HG02588 (cell line): Measurements from ENCODE around the gene FANCI.

ENCODE experiments used
- ATAC-seq: cut with Tn5 transposase; IDR thresholded peaks from one replicate; pipeline ENCODE4 v1.9.1; 2021; ENCODE audit warnings: mild to moderate bottlenecking, moderate library complexity; ENCODE audit not compliant: unreplicated experiment

FANCI gene

DNA sequence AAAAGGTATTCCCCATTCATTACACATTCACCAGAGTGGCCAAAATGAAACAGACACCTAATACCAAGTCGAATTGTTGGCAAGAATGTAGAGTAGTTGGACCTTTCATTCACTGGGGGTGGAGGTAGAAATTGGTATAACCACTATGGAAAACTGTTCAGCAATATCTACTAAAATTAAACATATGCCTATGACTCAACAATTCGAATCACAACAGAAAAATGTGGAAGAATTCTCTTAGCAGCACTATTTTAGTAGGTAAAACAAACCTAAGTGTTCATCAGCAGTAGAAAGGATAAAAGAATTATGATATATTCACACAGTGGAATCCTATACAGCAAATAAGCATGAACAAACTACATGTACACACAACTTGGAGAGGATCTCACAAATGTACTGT lies 60.2 kb downstream of the FANCI start:
- no peak for ATAC-seq

DNA sequence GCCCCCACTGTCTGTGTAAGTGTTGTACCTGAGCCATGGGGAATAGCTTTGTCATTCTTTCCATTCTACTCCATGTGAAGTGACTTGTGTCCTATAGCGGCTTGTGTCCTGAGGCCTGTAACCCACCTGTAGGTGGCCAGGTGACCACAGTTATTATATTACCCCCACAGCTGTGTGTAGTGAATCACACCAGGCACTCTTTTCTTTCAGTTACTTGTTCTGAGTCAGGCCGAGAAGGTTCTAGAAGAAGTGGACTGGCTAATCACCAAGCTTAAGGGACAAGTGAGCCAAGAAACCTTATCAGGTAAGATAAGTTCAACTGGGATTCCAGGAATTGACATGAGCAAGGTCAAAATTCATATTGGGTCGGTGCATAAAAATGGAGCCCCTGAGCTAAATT lies 61.6 kb downstream of the FANCI start:
- ATAC-seq, result no peak

DNA sequence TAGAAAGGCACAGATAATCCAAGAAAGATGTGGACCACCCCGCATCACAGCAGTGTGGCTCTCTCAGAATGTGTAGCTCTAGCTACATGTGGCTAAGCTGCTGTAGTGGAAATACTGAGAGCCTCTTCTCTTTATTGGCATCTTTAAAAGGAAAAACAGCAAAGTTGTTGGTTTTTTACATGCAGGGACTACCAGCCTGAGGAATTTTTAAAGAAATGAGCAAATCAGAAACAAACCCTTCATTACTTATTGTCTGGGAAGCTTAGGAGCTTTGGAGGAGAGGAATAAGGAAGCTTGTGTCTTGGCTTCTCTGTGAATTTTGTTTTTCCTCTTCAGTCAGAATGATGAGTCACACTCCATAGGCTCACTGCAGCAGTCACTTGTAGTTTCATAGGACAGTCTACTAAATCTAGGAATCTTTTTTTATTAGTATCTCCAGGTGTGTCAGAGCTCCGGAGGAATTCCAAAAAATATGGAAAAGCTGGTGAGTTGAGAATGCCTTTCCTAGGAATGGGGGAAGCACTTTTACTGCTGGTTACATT lies 63.3 kb downstream of the FANCI start:
- no peak for ATAC-seq

DNA sequence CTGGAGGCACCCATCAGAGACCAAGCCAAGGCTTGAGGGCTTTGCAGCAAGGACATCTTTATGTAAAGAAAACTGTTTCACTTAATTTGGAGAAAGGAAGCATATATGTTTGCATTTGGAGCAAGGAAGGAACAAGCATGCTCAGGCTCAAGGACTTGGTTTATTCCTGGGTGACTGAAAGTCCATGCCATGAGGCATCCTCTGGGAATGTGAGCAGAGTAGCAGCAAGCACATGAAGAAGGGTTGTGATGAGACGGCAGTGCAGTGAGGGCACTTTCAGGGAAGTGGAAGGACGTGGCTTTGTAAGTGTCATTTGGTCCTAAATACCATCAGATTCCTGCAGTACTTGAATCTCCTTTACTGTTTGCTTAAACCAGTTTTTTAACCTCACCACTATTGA lies 64.0 kb downstream of the FANCI start:
- no peak for ATAC-seq

DNA sequence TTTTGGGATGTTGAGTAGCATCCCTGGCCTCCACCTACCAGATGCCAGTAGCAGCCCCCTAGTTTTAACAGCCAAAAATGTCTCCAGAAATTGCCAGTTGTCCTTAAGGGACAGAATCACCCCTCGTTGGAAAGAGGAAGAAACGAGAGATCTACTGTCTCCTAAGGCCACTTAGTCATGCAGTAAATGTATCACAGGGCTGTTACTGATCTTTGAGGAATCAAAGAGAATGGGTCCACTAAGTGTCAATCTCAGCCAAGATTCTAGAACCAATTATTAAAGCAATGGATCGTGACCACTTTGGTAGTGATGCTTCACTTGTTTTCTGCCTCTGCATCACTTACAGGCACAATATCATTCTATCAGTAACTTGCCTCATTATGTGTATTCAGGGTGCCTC lies 64.5 kb downstream of the FANCI start:
- ATAC-seq, result no peak

DNA sequence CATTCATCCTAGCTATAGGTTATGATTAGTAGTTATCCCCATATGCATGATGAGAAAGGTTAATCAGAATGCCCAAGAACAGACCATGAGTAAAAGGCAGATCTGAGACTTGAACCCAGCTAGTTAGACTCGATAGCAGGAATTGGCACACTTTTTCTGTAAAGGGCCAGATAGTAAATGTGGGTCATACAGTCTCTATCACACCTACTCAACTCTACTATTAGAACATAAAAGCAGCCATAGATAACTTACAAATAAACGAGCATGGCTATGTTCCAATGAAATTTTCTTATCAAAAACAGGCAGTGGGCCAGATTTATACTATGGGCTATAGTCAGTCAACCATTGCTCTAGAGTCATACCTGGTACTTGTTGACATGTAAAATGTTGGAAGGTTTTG lies 66.2 kb downstream of the FANCI start:
- no peak for ATAC-seq

DNA sequence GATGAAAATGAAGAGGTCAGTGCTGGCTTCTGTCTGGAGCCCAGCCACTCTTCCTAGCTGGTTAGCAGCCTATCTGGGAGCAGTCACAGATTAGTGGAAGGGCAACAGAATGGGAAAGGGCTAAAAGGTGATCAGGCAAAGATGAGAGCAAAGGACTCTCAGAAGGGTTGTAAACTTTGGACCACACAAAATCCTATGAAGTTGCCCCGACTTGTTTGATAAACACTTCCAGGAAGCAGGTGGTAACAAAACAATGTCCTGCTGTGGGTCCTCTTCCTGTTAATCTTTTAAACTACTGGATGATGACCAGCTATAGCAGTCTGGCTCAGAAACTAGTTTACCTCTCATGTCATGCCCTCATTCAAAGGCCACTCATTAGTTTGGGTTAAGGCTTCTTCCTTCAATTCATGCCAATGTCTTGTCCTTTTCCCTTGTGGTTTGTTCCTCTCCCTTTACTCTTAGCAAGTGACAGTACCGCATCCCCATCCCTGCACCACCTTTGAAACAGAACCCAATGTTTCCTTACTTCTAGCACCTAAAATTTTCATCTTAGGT lies 71.7 kb downstream of the FANCI start:
- ATAC-seq, result no peak

DNA sequence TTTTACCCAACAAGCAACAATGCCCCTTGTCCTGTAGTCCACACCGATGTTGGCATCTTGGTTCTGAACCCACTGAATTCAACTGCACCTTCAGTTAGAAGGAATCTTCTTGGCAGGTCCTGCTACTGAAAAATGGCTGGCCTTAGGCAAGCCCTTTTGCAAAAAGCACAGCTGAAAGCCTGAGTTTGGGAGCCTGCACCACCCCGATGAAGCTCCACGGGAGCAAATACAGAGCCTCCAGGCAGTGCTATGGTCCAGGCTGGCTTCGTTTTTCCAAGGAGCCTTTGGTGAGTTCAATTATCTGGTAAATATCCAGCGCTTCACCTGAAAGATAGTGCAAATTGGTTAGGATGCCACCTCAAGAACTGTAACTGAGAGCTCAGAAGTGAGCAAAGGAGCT lies 72.7 kb downstream of the FANCI start:
- ATAC-seq, result no peak

DNA sequence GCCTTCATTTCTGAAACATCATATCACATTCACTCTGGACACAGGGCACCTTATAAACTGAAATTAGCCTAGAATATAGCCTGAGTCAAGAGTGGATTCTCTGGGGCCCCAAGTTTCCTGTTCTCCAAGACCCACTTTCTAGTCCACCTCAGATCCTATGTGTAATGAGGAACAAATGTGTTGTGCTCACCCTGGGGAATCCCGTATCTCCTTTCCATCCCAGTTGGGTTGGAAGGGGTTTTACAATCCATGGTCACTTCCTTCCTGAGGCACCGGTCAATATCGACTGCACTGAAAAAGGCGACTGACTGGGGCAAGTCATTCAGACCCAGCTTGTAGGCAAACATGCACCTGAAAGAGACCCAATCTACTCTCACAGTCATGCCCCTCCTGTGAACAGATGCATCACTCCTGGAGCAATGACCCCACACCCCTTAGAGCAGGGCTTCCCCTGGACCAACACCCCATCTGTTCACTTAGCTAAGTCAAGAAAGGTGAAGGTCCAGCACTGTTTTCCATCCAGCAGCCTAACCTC lies 73.5 kb downstream of the FANCI start:
- no peak for ATAC-seq

DNA sequence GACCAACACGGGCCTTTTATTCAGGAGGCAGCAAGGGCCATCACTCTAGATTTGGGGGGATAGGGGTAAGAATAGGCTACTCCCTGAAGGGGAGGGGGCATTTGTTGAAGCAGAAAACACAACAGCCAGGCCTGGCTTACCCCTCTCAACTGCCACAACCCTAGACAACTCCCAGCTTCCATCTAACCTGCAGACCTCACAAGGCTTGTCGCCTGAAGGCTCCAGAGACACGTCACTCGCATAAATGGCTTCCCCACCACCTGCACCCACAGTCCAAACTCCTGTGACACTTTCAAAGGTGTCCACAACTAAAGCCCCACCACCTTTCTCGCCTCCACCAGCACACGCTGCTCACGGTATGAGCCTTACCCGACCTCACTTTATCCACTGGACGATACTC lies 75.9 kb downstream of the FANCI start:
- ATAC-seq, result no peak

DNA sequence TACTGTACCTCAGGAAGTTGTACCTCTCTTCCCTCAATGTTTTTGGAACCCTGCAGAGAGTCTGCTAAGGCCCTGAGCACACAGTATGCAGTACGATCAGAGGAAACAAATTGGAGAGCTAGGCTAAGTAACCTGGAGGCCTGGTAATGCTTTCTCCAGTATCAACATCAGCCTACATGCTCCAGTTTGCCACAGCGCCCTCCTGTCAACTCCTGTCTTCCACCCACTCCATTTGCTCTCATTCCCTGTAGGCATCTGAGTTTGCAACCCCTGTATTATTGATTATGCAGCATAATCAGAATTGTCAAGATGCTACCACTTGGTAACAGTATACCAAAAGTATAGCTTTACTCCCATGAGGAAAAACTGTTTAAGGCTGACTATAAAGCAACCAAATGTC lies 76.4 kb downstream of the FANCI start:
- no peak for ATAC-seq

DNA sequence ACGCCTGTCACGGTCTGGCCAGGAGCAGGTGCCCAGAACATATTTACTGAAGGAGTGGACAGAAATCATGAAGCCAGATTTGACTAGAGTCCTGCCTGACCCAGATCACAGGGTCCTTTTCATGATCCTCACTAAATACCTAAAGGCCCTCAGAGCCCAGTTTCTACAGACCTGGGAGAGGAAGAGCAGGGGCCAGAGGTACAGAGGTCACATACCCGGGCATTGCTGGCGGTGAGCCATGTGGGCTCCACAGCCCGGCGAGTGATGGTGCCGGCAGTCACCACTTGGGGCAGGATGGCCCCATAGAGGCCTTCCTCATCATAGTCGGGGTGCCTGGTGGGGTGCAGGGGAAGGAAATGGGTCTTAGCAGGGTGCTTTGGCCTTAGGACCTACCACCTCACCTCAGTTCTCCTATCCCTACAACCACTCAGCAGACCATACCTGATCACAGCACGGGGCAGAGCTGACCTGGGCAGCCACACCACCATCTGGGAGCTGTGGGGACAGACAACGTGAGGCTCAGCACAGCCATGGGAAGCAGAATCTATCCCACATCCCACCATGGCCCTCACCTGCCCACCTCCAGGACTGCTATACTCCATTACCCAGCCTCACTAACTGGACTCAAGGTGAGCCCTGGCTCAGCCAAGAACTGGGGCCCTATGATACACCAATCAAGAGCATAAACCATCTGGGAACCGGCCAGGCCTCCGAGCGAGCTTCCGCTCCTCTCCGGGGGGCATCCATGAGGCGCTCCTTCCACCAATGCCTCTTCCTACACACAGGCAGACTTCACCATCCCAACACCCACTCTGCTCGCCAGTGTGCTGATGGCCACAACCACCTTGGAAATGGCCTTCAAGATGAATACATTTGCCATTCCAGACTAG lies 78.0 kb downstream of the FANCI start:
- ATAC-seq, result no peak

DNA sequence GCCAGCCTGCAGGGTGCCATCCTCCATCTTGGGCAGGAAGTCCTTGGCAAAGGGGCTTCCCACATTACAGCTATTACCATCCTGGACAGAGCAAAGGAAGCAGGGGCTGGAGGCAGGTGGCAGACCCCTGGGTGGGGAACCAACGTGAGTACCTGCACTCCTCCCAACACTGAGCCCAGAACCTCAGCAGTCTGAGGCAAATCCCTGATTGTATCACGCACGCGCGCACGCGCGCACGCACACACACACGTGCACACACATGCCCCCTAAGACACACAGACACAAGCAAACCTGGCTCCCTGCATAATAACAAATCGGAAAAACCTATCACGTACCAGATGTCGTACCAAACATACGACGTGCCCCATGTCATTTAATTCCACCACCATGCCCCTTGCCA lies 79.0 kb downstream of the FANCI start:
- ATAC-seq, result no peak

DNA sequence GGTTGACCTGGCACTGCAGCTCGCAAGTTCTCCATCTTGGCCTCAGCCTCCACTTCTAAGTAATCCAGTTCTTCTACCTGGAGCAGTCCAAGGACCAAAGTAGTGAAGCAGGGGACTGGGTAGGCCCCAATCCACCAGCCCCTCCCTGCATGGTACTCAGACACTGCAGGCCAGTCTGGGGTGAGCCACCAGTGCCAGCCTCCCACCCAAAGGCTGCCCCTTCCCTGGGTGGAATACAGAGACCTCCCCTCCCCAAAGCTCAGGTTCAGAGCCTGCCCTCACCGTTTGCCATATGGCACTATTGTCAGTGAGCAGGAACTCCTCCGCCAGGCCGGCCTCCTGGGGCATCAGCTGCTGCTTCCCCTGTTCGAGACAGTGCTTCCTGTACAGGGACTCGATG lies 80.0 kb downstream of the FANCI start:
- ATAC-seq, result no peak

DNA sequence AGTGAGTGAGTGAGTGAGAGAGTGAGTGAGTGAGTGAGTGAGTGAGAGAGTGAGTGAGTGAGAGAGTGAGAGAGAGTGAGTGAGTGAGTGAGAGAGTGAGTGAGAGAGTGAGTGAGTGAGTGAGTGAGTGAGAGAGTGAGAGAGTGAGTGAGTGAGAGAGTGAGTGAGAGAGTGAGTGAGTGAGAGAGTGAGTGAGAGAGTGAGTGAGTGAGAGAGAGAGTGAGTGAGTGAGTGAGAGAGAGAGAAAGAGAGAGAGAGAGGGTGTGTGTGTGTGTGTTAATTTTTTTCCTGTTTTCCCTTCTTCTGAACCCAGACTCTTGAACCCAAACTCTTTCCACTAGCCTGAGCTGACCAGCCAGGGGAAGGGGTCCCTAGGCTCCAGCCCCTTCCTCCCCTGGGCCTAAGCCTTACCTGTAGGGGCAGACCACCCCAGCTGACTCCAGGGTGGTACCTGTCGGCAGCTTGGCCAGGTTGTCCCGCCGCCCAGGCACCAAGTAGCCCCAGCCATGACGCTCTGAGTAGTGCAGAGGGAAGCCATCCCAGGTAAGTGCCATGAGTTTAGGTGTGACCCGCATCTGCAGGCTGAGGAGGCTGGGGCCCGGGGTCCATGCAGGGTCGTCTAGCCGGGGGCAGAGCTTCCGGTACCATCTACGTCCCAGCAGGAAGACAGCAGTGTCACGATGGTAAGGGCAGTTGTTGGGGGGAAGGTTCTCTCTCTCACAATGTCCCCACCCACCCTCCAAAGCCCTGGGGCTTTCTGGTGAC lies 81.4 kb downstream of the FANCI start:
- ATAC-seq, result no peak

DNA sequence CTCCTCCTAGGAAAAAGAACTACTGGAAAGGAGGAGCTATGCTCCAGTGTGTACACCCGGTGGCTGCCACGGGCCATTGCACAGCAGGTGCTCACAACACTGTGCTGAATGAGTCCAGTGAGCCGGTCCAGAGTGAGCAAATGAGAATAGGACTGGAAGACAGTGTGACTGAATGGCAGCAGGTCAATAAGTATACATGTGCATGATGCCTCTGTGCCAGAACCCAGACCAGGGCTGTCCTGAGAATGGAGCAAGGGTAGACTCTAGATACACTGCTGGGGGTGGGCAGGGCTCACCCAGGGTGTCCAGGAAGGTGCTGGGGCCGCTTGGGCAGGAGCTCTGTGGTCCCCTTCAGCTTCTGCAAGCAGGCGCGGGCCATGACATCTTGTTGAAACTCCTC lies 82.5 kb downstream of the FANCI start:
- ATAC-seq, result no peak

DNA sequence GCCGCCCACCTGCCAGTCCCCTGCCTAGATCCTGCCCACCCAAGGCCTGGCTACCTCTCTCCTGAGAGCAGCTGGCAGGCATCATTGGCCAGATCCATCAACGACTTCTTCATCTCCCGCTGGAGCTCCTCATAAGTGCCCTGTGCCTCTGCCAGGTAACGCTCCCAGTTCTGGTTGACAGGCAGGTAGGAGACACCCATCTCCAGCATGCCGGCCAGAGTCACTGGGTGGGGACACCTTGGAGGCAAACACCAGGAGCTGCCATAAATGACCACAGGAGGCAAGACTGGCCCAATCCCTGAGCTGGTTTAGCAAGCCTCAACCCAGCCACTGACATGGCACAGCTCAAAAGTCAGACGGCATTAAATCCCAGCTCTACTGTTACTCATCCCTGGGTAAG lies 83.3 kb downstream of the FANCI start:
- ATAC-seq, result no peak

DNA sequence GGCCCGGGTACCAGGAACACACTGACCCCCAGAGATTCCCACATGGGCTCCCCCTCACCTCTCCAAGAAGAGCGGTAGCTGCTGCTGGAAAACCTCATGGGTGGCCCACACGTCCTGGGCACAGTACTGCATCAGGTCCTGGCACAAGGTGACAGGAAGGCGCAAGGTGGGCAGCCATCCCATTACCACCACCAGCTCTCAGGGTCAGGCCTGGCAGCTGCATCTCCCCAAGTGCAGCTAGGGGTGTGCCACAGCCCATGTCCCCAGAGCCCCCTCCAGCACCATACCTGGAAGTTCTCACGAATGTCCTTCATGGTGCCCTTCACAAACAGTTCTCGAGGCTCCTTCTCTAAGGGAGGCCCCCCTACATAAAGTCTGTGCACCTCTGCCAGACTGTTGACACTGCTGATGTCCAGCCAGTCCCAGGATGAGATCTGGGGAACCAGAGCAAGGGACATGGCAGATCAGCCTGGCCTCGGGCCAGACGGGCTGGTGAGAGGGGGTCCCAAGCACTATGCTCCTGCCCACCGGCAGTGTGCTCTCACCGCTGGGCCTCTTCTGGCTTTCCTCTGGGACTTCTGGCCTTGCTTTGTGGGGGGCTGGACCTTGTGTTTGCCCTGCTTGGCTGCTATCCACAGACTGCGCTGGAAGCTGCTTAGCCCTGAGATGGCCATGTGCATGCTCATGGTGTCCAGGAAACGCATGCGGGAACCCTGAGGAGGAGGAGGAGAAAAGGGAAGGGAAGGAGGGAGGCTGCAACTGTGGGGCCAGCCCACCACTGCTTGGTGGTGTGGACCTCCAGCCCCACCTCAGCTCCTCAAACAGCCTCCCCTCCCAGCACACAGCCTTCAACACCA lies 84.8 kb downstream of the FANCI start:
- no peak for ATAC-seq

DNA sequence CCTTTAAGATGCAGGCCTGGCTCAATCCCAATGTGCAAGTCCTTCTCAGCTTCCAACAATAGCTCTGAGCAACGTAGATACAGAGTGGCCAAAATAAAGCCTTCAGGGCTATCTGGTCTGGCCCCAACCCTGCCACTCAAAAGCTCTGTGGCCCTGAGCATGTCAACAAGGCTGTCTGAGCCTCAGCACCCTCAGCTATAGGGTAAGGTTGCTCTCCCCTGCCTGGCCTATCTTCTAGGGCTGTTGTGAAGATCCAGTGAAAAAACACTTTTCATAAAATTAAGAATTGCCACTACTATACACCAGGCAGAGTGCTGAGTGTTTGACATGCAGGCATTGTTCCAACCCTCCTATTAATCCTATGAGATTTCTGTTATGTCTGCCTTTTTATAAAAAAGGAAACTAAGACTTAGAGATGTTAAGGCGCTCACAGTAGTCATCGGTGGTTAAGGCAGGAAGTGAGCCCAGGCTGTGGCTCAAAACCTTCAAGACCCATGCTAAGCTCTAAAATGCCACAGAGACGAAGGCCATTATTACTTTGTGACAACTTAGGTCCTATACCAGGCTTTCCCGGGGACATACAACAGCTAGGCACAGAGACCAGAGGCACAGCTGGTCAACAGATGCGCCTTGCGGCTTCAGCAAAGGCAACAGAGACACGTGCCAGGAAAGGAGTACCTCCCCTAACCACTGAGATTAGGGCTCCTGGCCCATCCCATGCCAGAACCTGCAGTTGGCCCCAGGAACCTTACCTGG lies 85.7 kb downstream of the FANCI start:
- no peak for ATAC-seq

DNA sequence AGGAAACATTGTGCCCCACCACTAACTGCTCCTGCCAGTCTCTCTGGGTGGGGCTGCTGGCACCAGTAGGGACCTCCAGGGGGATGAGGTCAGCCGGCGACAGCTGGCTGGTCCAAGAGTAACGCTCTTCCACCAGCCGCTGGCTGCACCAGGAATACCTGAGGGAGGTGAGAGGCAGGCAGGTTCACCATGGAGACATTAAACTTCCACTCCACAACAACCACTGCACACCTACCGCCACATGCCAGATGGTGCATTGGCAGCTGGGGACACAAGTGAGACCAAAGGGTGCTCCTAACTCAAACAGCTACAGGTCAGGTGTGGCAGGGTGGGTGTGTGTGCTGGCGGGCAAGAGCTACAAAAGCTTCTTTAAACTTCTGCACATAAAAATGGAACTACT lies 86.3 kb downstream of the FANCI start:
- no peak for ATAC-seq
